Stimulated activated CD4-positive, alpha-beta T cell treated with anti-CD3 and anti-CD28 coated beads, Interleukin-2, amount 100 ng/mL, for 48 hours (primary cell): Measurements from ENCODE around the gene ELK4.
A peak's percentile ranks its signal among the peaks of the same experiment; 100 is the strongest.

ENCODE experiments used
- DNase-seq, 2 donors: peaks; one replicate each; pipeline ENCODE4 v3.0.0-alpha.2; 2020

ELK4 gene, protein sequence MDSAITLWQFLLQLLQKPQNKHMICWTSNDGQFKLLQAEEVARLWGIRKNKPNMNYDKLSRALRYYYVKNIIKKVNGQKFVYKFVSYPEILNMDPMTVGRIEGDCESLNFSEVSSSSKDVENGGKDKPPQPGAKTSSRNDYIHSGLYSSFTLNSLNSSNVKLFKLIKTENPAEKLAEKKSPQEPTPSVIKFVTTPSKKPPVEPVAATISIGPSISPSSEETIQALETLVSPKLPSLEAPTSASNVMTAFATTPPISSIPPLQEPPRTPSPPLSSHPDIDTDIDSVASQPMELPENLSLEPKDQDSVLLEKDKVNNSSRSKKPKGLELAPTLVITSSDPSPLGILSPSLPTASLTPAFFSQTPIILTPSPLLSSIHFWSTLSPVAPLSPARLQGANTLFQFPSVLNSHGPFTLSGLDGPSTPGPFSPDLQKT

DNA sequence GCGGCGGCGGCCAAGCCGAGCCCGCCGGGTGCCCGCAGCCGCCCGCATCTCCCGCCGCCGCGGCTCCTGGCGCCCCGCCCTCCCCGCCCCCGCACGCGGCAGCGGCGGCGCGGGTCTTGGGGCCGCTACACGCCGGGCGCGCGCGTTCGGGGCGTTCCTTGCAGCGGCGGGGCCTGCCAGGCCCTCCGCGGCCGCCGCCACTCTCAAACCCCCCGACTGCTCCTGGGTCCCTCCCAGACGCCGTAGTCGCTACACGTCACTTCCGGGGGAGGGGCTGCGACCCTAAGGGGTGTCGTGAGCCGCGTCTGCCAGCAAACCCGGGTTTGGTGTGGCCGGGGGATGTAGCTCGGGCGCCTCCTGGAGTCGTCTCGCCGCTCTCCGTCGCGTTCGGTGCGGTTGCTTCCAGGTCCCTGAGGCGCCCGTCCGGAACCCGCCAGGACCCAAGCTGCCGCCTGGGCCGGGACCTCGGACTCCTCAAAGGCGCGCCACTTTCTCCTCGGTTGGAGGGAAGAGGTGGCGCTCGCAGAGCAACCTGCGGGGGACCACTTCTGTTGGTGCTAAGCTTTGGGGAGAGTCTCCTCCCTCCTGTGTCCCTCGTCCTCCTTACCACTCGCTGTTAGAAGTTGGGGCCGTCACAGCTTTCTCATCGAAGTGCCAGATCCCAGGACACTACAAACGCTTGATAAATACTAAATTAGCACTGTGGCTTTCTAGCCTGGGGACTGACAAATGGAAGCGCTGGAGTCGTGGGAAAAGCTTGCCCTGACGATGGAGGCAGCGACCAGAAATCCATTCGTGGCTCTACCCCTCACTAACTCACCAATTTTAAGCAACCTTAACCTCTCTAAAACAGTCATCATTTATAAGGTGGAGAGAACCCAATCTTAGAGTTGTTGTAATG, at the start of gene ELK4:
Gene ELK4, minus strand, starts transcription at position 244 of the 901 bp plus-strand sequence. CDS start 8,129 bp downstream, outside the sequence.
- peak; percentile 99 for DNase-seq

GRCh38 chr1:205681364-205681763, 49.6 kb upstream of the ELK4 start:
- no peak for DNase-seq

DNA sequence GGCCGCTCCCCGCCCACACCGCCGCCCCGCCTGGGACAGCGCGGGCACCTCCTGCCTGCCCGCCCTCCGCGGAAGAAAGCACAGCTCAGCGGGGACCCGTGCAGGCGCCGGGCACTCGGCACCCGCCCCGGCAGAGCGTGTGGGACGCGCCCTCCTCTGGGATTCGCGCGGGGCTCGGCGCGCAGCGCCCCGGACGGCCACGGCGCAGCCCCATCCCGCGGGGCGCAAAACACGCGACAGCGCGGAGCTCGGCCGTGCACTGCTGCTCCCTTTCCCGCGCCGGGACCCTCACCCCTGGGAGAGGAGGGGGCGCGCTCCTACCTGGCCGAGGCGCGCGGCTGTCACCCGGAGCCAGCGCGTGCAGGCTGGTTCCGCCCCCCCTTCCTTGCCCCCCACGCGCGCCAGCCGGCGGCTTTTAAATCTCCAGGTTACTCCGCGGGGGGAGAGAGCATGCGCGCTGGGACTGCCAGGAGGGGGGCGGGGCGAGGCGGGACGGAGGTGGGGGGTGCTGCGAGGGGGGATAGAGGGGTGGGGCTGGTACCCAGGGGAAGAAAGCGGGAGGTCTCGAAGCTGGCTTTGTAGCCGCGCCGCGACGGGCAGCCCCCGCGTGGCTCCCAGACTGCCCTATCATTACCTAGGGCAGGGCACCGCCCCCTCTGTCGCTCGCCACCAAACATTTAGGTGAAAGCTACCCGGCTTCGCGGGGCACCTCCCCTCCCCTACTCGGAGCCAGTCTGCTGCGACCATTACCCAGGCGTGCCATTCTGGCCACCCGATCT, 48.5 kb upstream of the ELK4 start, which contains the start of gene SLC45A3:
Gene SLC45A3, minus strand, starts transcription at position 437 of the 779 bp plus-strand sequence. CDS start 15,853 bp downstream, outside the sequence.
- peak; percentile 10 to 16 for DNase-seq

- no peak for DNase-seq
Observed at GRCh38 chr1:205678286-205679111, 46.7 kb upstream of the ELK4 start.

- no peak for DNase-seq
Observed at GRCh38 chr1:205677167-205677566, 45.4 kb upstream of the ELK4 start.

GRCh38 chr1:205676597-205676996, 44.8 kb upstream of the ELK4 start:
- no peak for DNase-seq

DNA sequence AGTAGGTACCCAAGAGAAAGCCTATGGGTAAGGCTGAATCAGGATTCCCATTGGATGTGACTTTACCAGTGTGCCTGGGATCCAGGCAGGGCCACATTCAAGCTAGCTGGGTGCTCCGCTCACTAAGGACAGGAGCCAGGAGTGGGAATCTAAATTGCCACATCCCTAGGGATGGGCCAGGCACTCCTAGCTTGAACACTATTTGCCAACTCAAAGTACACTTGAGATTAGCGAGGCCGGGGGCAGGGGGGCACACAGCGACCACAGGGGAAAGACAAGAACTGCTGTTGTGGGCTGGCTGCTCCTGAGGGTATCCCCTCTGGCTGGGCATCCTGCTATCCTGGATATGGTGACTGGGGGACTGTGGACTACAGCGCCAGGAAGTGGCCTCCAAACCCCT, 44.2 kb upstream of the ELK4 start:
- DNase-seq = no peak

- no peak for DNase-seq
Observed at GRCh38 chr1:205675247-205675646, 43.4 kb upstream of the ELK4 start.

DNA sequence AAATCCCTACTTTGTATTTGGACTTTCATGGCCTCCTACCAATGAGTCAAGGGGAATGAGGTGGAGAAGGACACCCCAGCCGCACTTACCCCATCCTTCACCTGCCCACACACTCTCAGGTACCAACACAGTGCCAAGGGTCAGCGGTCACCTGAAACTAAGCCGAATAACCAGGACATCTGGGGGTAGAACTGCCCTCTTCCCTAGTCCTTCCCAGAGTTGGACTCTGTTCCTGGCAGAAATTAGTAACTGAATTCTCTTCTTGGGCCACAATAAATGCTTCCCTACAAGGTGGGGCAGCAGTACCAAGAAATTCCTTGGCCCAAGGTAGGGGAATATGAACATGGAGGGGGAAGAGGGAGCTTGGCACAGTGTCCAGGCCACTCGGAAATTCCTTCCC, 41.2 kb upstream of the ELK4 start:
- no peak for DNase-seq

GRCh38 chr1:205672395-205672889, 40.6 kb upstream of the ELK4 start:
- DNase-seq = no peak

DNA sequence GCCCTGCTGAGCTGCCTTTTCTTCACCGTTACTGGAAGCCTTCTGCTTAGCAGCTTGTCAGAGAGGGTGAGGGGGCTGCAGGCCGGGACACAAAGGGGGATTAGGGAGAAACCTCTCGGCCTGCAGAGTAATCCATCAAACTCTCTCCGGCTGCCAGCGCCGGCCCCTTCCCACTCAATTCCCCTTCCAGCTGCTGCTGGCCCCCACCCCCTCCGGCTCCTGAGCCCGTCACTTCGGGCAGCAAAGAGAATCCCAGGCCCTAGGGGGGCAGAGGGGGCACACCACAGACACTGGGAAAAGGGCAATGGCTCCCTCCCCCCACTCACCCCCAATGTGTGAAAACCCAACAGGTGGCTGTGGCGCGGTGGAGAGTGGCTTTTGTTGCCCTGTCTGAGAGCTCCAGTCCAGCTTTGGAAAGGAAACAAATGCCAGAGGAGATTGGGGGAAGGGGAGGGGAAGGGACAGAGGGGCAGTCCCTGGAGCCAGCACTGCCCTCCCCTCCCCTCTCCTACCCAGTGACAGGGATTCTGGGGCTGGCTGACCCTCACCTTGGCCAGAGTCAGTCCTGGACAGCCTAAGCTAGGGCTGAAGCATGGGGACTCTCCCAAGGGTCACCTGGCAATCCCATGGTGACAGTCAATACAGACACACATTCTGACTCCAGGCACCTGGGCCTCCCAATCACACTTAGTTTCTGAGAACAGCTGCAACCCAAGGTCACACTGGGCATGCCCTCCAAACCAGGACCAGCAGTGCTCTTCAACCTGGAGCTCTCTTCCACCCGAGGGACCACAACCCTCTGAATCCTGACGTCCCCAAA, 39.0 kb upstream of the ELK4 start:
- DNase-seq = no peak

DNA sequence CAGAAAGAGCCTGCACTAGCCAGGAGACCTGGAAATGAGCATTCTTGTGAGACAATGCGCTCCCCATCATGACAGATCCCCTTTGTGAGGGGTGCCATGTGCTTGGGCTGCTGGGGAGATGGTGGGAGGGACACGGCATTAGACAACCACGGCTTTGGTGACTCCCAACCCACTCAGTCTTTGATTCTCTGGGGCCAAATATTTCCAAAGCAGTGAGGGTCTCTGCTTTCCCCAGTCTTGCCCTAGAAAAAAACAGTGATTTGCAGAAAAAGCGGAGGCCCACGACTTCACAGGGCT, 38.3 kb upstream of the ELK4 start:
- no peak for DNase-seq

- DNase-seq = no peak
Observed at GRCh38 chr1:205669341-205670149, 37.7 kb upstream of the ELK4 start.

DNA sequence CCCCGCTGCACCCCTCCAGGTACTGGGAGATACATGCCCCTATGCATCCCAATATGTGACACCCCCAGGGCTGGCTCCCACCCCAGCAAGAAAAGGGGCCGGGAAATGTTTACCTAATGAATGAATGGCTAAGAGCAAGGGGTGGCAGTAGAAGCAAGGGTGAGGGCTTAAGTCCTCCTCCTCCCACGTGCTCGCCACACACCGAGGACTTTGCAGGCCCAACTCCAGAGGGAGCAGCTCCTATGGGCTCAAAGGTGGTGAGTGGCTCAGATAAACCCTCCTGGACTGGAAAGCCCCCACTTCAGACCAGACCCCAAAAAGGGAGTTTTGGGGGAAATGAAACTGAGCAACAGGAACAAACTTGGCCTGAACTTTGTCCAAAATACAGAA, 37.1 kb upstream of the ELK4 start:
- DNase-seq = no peak

DNA sequence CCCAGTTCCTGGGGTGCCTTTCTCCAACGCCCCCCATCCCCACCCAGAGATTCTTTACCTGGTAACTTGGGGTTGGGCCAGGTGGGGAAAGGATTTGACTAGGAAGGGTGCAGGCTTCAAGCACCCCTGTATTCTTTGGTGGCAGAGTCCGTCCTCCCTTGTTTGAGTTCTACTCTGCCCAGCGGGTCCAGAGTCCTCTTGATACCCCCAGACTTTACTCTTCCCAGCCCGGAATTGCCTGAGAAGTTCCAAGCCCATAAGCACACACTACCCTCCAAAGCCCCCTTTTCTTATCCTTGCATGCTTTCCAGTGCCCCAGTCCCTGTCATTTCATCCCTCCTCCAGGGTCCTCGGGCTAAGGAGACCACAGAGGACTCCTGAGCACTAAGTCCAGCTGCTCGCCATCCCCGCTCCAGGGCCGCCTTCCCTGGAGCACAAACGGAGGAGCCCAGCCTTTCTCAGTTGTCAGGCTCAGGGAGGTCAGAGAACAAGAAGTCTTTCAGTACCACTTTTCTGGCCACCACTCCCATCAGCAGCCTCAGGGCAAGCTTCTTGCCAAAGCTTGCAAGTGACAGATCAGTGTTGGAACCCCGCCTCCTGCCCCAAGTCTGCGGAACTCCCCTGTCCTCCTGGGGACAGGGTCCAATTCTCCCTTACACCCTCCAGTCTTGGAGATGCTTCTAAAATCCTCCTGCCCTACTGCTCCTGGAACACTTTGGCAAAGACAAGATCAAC, 36.3 kb upstream of the ELK4 start:
- DNase-seq = no peak

DNA sequence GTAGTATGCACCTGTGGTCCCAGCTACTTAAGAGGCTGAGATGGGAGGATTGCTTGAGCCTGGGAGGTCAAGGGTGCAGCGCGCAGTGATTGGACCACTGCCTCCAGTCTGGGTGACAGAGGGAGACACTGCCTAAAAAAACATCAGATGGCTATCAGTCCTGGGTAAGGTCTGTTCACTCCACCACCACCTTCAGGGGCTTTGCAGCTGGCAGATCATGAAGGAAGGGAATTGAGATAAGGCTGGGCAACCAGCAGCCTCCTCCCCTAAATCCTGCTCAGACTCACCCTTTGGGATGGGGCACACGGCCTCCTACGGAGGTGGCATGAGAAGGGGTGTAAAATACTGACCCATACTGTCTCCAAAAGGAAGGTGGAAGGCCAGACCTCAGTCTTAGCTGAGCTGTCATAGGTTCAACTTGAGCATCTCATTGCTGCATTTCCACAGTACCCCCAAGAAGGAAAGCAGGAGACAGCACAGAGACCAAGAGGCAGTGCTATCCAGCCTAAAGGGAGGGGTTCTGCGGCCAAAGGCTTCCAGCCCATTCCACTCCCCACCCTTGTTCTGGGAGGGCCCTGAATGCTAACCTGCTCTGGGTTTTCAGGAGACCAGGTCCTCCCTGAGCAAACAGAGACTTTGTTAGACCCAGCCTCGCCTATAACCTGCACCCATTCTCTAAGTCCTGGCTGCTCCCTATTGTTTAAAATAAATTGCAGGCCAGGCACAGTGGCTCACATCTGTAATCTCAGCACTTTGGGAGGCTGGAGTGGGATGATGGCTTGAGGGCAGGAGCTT, 34.8 kb upstream of the ELK4 start:
- DNase-seq = no peak

DNA sequence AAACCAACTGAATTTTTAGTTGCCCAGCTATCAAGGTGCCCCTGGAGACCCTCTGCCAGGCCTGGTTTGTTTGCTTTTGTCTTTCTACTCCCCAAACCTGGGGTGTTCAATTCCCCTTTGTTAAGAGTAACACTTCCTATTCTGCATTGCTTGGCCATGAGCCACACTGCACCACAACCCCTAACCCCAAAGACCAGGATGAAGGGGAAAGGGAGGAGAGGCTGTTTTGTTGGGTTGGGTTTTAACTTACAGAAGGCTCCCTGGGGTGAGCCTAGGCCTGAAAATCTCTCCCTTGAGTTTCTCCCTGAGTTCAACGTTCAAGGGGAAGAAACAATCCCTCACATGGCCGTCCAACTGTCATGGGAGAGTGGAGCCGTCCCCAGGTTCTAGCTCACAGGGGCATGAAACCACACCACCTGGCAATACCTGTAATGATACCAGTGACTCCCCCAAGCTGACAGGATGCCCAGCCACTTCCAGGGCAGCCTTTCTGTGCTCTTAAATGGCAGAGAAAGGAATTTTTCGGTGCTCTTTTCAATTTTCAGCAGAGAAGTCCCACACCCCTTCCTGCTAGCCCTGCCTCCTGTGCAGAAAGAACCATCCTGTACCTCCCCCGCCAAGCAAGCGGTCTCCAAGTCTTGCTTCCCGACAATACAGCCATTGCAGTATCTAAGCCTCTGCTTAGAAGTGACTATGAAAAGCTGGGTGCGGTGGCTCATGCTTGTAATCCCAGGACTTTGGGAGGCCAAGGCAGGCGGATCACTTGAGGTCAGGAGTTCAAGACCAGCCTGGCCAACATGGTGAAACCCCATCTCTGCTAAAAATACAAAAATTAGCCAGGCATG, 33.6 kb upstream of the ELK4 start:
- DNase-seq = no peak
